ENCODE data around the gene CFB.

DNA sequence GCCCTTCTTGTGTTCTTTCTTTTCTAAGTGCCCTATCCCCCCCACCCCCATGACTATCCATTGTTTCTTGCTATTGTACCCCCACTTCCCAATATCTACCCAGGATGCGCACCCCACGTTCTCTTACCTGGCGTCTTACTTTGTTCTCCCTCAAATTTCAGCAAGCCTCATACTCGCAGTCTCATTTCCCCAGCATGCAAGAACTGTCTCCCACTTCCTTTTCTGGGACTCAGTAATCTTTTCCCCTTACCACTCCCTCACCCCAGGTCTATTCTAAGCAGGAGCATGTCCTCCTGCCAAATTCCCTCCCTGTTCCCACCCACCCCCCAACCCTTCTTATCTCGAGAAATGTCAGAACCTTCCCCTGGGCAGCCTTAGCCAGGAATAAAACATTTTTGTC lies 46.7 kb upstream of the CFB start:
- TF ChIP-seq CTCF (IDR thresholded peaks at IDR 0.05; ENCODE audit: insufficient read depth, low read depth, low read length) (no peak), EZH2 (IDR thresholded peaks at IDR 0.05; ENCODE audit: insufficient read depth, low read length) (no peak)
